Skeletal muscle satellite cell (primary cell): ENCODE data around the gene CLDND2.

ENCODE experiments used
- H3K27me3 ChIP-seq: 2 replicates; pipeline ENCODE4 v1.7.0; 2013; ENCODE audit warnings: low read length; ENCODE audit not compliant: control insufficient read depth, insufficient read depth
- H3K36me3 ChIP-seq: 2 replicates; pipeline ENCODE4 v1.7.0; 2013; ENCODE audit warnings: mild to moderate bottlenecking, control low read depth, low read length; ENCODE audit not compliant: insufficient read depth
- H3K4me1 ChIP-seq: 2 replicates; pipeline ENCODE4 v1.7.0; 2013; ENCODE audit warnings: low read length; ENCODE audit not compliant: control insufficient read depth, insufficient read depth
- H3K4me2 ChIP-seq: 2 replicates; pipeline ENCODE4 v1.7.0; 2013; ENCODE audit warnings: mild to moderate bottlenecking, low read length
- H3K4me3 ChIP-seq: 2 replicates; pipeline ENCODE4 v1.7.0; 2013; ENCODE audit warnings: low read length
- H3K9ac ChIP-seq: 2 replicates; pipeline ENCODE4 v1.7.0; 2013; ENCODE audit warnings: mild to moderate bottlenecking, low read depth, low read length, moderate library complexity
- H3K9me3 ChIP-seq: replicated peaks from 2 replicates; pipeline ENCODE4 v1.7.0; 2013; ENCODE audit warnings: mild to moderate bottlenecking, control low read depth, low read length

The CLDND2 gene

DNA sequence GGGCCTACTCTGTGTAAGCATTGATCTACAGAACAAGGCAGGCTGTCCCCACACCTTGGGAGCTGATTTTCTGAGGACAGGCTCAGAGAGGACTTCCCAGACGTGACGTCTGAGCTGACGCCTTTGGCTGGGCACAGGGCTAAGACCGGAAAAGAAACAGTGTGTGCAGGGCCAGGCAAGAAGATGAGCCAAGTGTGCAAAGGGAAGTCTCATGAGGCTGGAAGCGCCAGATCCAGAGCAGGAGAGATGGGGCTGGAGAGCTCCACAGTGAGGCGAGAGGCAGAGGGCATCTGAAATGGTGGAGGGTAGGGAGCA is 44.7 kb downstream of the CLDND2 start:
- no peak overlapping the region for H3K9ac ChIP-seq
- H3K4me2 ChIP-seq, result no peak overlapping the region
- H3K4me1 ChIP-seq, result no peaks in the 10 kb centered on the region
- no peak overlapping the region for H3K4me3 ChIP-seq
- no peaks in the 10 kb centered on the region for H3K36me3 ChIP-seq
- peaks cover 12% of the 10 kb centered on the region for H3K27me3 ChIP-seq
- H3K9me3 ChIP-seq, result no peaks in the 10 kb centered on the region

DNA sequence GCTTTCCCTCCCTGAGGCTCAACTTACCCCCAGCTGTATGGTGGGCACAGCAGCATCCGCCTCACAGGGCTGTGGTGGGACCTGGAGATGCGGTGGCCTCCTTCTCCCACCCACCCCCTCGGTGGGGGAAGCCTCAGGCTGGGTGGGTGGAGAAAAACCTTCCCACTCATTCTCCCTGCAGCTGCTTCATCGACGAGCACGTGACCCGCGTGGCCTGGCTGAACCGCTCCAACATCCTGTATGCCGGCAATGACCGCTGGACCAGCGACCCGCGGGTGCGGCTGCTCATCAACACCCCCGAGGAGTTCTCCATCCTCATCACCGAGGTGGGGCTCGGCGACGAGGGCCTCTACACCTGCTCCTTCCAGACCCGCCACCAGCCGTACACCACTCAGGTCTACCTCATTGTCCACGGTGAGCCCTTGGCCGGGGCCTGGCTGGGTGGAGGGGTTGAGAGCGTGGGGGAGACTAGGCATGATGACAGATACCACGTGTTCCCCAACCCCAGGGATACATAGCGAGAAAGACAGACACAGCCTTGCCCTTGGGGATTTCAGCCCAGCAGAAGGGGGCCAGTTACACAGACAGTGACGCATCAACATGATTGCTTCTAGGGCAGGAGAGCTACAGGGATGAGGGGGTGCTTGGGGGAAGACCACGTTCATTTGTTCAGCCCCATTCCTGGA is 45.2 kb downstream of the CLDND2 start:
- H3K9ac ChIP-seq, result no peak overlapping the region
- no peaks in the 10 kb centered on the region for H3K36me3 ChIP-seq
- H3K4me3 ChIP-seq, result no peak overlapping the region
- no peak overlapping the region for H3K4me2 ChIP-seq
- H3K4me1 ChIP-seq, result no peaks in the 10 kb centered on the region
- peaks cover 12% of the 10 kb centered on the region for H3K27me3 ChIP-seq
- H3K9me3 ChIP-seq, result no peaks in the 10 kb centered on the region

DNA sequence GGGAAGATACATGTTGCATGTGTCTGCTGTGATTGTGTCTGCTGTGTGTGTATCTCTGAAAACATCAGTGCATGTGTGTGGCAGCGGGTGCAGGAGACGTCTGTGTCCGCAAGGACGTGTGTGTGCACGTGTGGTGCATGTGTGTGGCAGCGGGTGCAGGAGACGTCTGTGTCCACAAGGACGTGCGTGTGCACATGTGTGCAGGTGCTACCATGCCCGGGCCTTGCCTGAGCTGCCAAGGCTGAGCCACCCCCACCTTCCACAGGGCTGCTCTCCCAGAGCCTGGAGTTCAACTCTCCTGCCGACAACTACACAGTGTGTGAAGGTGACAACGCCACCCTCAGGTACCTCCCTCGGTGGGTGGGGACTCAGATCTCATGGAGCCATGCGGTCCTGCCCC is 47.0 kb downstream of the CLDND2 start:
- H3K9ac ChIP-seq, result no peak overlapping the region
- no peaks in the 10 kb centered on the region for H3K9me3 ChIP-seq
- no peaks in the 10 kb centered on the region for H3K4me1 ChIP-seq
- H3K4me2 ChIP-seq, result no peak overlapping the region
- peaks cover 8% of the 10 kb centered on the region for H3K27me3 ChIP-seq
- no peaks in the 10 kb centered on the region for H3K36me3 ChIP-seq
- no peak overlapping the region for H3K4me3 ChIP-seq

DNA sequence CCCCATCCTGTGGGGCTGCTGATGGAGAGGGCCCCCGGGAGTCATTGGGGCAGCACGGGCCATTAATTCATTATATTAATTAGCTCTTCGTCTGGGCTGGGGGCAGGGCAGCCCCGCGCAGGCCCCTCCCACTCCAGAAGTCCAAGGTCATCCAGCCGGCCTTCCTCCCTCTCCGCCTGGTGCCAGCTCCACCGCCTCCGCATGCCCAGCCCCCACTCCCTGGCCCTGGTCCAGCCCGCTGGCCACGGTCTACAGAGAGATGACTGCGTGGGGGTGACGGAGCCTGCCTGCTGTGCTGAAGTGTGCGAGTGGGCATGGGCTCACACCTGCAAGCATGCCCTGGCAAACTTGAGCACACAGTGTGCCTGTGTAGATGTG is 48.5 kb downstream of the CLDND2 start:
- Histone ChIP-seq H3K4me3 (no peak overlapping the region), H3K9me3 (no peaks in the 10 kb centered on the region), H3K27me3 (no peaks in the 10 kb centered on the region), H3K4me1 (no peaks in the 10 kb centered on the region), H3K9ac (no peak overlapping the region), H3K36me3 (no peaks in the 10 kb centered on the region), H3K4me2 (no peak overlapping the region)

DNA sequence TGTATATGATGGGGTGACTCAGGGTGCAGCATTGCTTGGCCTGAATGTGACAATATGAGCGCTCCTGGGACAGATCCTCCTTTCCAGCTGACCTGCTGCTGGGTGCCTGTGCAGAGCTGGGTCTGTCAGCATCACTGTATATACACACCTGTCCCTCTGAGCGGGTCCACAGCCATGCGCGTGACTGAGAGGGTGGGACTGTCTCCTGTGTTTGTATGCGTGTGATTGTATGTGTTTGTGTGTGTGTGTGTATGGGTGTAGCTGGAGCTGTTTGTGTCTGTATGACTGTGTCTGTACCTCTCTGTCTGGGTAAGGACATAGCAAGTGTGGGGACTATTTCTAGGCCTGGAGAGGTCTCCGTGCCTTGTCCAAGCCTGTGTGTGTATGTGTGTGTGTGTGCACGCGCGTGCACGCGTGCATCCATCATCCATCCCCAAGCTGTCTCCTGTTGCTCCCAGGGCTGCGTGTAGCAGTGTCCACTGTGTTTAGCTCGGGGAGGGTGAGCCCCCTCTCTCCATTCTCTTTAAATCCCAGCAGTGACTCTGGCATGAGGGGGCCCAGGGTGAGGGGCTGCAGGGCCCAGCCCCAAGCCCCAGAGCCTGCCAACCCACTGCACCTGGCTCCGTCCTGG is 49.0 kb downstream of the CLDND2 start:
- no peaks in the 10 kb centered on the region for H3K9me3 ChIP-seq
- H3K27me3 ChIP-seq, result no peaks in the 10 kb centered on the region
- no peak overlapping the region for H3K4me3 ChIP-seq
- no peaks in the 10 kb centered on the region for H3K36me3 ChIP-seq
- no peaks in the 10 kb centered on the region for H3K4me1 ChIP-seq
- H3K4me2 ChIP-seq, result no peak overlapping the region
- H3K9ac ChIP-seq, result no peak overlapping the region

DNA sequence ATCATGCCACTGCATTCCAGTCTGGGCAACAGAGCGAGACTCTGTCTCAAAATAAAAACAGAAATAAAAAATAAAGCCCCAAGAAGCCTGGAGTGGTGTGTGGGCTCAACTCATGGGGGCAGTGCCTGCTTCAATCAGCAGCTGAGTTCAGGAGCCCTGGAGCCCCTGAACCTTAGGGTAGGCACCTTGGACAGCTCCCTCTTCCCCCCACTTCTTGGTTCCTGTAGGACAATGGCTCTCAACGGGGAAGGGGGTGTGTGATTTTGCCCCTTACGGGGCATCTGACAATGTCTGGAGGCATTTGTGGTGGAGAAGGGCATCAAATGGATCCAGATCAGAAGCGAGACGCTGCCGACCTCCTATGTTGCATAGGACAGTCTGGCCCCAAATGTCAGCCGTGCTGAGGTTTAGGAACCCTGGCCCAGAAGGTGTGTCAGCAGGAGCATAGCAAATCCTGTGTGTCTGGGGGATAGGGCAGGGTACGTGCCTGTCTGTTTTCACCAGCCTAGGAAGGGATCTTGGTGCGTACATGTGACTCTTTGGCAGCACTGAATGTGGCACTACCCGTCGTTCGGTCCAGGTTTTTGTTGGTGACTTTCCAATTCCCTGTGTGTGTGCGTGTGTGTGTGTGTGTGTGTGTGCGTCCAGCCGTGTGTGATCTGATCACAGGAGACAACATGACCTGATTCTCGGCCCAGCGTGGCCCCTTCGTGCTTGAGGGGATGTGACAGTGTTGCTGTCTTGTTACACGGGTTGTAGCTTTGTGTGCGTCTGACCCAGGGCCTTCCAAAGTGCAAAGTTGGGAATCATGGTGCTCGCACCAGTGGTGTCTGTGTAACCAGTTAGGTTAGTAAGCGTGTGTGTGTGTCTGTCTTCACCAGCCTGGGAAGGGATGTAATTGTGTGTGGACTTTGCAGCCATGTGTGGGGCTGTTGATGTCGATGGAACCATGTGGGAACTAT is 49.8 kb downstream of the CLDND2 start:
- H3K36me3 ChIP-seq, result no peaks in the 10 kb centered on the region
- H3K4me1 ChIP-seq, result no peaks in the 10 kb centered on the region
- H3K9ac ChIP-seq, result no peak overlapping the region
- H3K4me2 ChIP-seq, result no peak overlapping the region
- no peaks in the 10 kb centered on the region for H3K9me3 ChIP-seq
- no peak overlapping the region for H3K4me3 ChIP-seq
- no peaks in the 10 kb centered on the region for H3K27me3 ChIP-seq

DNA sequence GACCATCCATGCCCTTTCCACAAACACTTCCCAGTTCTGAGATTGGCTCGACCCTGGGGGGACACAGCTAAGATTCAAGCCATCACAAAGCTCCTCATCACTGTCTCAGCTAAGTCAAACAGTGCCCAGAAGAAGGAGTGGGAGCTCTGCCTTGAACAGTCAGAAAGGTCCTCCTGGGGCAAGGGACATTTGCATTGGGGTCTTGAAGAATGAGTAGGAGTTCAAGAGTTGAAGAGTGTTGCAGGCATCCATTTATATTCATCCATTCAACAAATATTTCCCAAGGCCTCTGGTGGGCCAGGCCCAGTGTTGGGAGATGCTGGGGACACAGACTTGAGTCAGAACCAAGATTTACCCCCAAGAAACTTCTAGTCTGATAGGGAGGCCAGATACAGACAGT is 50.8 kb downstream of the CLDND2 start:
- Histone ChIP-seq H3K4me3 (no peak overlapping the region), H3K4me2 (no peak overlapping the region), H3K4me1 (no peaks in the 10 kb centered on the region), H3K9me3 (no peaks in the 10 kb centered on the region), H3K36me3 (no peaks in the 10 kb centered on the region), H3K9ac (no peak overlapping the region), H3K27me3 (no peaks in the 10 kb centered on the region)

DNA sequence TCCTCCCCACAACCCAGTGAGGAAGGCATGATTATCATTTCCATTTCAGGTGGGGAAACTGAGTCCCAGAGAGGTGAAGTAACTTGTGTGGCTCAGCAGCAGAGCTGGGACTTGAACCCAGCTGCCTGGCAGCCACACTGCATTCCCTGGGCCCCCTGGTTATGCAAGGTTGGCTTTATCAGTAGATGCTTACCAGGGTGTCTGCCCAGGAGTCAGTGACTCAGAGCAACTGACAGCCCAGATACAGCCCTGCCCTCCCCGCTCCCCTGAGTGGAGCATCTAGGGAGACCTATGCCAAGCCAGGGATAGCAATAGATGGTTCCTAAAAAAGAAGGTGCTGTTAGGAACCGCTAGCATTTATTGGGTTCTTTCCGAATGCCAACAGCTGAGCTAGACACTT is 51.4 kb downstream of the CLDND2 start:
- H3K9me3 ChIP-seq, result no peaks in the 10 kb centered on the region
- H3K36me3 ChIP-seq, result no peaks in the 10 kb centered on the region
- no peak overlapping the region for H3K4me2 ChIP-seq
- no peak overlapping the region for H3K9ac ChIP-seq
- H3K27me3 ChIP-seq, result no peaks in the 10 kb centered on the region
- H3K4me3 ChIP-seq, result no peak overlapping the region
- no peaks in the 10 kb centered on the region for H3K4me1 ChIP-seq
